ENCODE data around the gene GAS7.

DNA sequence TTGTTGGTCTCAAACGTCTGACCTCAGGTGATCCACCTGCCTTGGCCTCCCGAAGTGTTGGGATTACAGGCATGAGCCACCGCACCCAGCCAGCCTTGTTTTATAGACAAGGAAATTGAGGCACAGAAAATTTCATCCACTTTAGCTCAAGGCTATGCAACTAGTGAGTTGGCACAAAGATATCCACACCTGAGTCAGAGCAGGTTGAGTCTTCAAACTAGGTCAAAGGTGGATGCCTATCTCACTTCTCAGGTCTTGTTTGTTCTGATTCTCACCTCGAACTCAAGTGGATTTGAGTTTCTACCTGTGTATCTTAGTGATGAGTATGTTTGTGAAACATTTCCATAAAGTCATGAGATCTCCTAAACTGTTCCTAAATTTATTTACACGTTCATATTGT is 35.6 kb upstream of the GAS7 start:
- TF ChIP-seq ESRRG (CRISPR knock-in tag; IDR thresholded peaks at IDR 0.05) (no peak), RARB (CRISPR knock-in tag; IDR thresholded peaks at IDR 0.05) (no peak), PPARA (CRISPR knock-in tag; IDR thresholded peaks at IDR 0.05; ENCODE audit: borderline replicate concordance) (no peak)
- TF ChIP-seq, protein P1, sequence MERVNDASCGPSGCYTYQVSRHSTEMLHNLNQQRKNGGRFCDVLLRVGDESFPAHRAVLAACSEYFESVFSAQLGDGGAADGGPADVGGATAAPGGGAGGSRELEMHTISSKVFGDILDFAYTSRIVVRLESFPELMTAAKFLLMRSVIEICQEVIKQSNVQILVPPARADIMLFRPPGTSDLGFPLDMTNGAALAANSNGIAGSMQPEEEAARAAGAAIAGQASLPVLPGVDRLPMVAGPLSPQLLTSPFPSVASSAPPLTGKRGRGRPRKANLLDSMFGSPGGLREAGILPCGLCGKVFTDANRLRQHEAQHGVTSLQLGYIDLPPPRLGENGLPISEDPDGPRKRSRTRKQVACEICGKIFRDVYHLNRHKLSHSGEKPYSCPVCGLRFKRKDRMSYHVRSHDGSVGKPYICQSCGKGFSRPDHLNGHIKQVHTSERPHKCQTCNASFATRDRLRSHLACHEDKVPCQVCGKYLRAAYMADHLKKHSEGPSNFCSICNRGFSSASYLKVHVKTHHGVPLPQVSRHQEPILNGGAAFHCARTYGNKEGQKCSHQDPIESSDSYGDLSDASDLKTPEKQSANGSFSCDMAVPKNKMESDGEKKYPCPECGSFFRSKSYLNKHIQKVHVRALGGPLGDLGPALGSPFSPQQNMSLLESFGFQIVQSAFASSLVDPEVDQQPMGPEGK (CRISPR knock-in tag; IDR thresholded peaks at IDR 0.05; ENCODE audit: borderline replicate concordance) = no peak
- TF ChIP-seq, protein P2, sequence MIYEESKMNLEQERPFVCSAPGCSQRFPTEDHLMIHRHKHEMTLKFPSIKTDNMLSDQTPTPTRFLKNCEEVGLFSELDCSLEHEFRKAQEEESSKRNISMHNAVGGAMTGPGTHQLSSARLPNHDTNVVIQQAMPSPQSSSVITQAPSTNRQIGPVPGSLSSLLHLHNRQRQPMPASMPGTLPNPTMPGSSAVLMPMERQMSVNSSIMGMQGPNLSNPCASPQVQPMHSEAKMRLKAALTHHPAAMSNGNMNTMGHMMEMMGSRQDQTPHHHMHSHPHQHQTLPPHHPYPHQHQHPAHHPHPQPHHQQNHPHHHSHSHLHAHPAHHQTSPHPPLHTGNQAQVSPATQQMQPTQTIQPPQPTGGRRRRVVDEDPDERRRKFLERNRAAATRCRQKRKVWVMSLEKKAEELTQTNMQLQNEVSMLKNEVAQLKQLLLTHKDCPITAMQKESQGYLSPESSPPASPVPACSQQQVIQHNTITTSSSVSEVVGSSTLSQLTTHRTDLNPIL (CRISPR knock-in tag; IDR thresholded peaks at IDR 0.05; ENCODE audit: low read depth) = no peak
